ENCODE data around the gene CDO1. TPM values are rescaled to one million over a fixed set of nuclear protein-coding genes. Genes with fewer than 3 reads are reported as not detected.

CDO1 gene
- total and polyA plus RNA-seq, 11 donors = 2.7 to 37.2 (median 5.2) TPM

GRCh38 chr5:115843444-115844130 lies 27.1 kb upstream of the CDO1 start:
- intact Hi-C loops (cut with DNase I) = loop anchor here in 6 of 10 donors (5.0 to 10.0 kb wide), 7 partner anchors 211 to 529 kb away; partner anchors contain the start of genes TMED7 (in 2 of the 6), COMMD10 (in 1 of the 6) and FEM1C (in 1 of the 6)
- no peaks in the 10 kb centered on the region for H3K9me3 ChIP-seq
- TF ChIP-seq POLR2A (IDR thresholded peaks at IDR 0.05) (no peak), CTCF (IDR thresholded peaks at IDR 0.05) (no peak)
- peak overlapping the region in 11 of 12 donors; percentile 41 to 96 (median 96) for H3K27ac ChIP-seq
- peak overlapping the region in 10 of 12 donors; percentile 73 to 97 (median 86) for H3K4me3 ChIP-seq
- H3K4me1 ChIP-seq = peaks cover 0 to 64% (median 52%) of the 10 kb centered on the region in 12 donors
- no peaks in the 10 kb centered on the region for H3K27me3 ChIP-seq
- DNase-seq (peak in 1 of 5 donors; percentile 30), ATAC-seq (no peak)
- no peaks in the 10 kb centered on the region for H3K36me3 ChIP-seq
- WGBS, 4 donors = 55 to 62% (median 58%) methylated on average over 6 of the region's 6 CpGs

GRCh38 chr5:115842952-115843351 lies 26.5 kb upstream of the CDO1 start:
- Histone ChIP-seq H3K36me3 (peaks cover 0 to 3% (median 0%) of the 10 kb centered on the region in 9 donors), H3K27ac (peak overlapping the region; percentile 88 to 98 (median 96)), H3K4me1 (peaks cover 0 to 71% (median 59%) of the 10 kb centered on the region in 12 donors), H3K27me3 (no peaks in the 10 kb centered on the region), H3K9me3 (no peaks in the 10 kb centered on the region), H3K4me3 (peak overlapping the region; percentile 73 to 97 (median 86))
- TF ChIP-seq POLR2A (IDR thresholded peaks at IDR 0.05) (no peak), CTCF (IDR thresholded peaks at IDR 0.05) (no peak)
- ATAC-seq (no peak), DNase-seq (no peak)
- intact Hi-C loops (cut with DNase I) = loop anchor here in 6 of 10 donors (5.0 to 10.0 kb wide), 7 partner anchors 211 to 528 kb away; partner anchors contain the start of genes TMED7 (in 2 of the 6), COMMD10 (in 1 of the 6) and FEM1C (in 1 of the 6)
- WGBS, 4 donors = 15 to 23% (median 21%) methylated on average over 3 of the region's 3 CpGs

- H3K27me3 ChIP-seq = no peaks in the 10 kb centered on the region
- DNase-seq = peak in 2 of 5 donors; percentile 72 to 82
- ATAC-seq = peak; percentile 33 to 83 (median 62)
- peaks cover 0 to 72% (median 60%) of the 10 kb centered on the region in 12 donors for H3K4me1 ChIP-seq
- H3K27ac ChIP-seq = peak overlapping the region; percentile 88 to 98 (median 96)
- H3K36me3 ChIP-seq = peaks cover 0 to 10% (median 3%) of the 10 kb centered on the region in 9 donors
- intact Hi-C loops (cut with DNase I) = loop anchor here in 6 of 10 donors (5.0 to 10.0 kb wide), 7 partner anchors 210 to 528 kb away; partner anchors contain the start of genes TMED7 (in 2 of the 6), COMMD10 (in 1 of the 6) and FEM1C (in 1 of the 6)
- H3K4me3 ChIP-seq = peak overlapping the region; percentile 73 to 97 (median 86)
- 0 to 2% (median 1%) methylated on average over 28 to 68 of the region's 68 CpGs for WGBS, 4 donors
- peak in 7 of 12 donors; percentile 15 to 50 (median 37) for TF ChIP-seq CTCF (IDR thresholded peaks at IDR 0.05)
- no peak for TF ChIP-seq POLR2A (IDR thresholded peaks at IDR 0.05)
- H3K9me3 ChIP-seq = no peaks in the 10 kb centered on the region
Measured at GRCh38 chr5:115842089-115842935, 25.9 kb upstream of the CDO1 start.

All from heart left ventricle (tissue), 16 donors.